ENCODE data around the gene AP4M1. TPM values are rescaled to one million over a fixed set of nuclear protein-coding genes. Genes with fewer than 3 reads are reported as not detected.
A peak's percentile ranks its signal among the peaks of the same experiment; 100 is the strongest.

The AP4M1 gene
- total RNA-seq, 1 donor from 2014 or later, result 12.5 TPM

DNA sequence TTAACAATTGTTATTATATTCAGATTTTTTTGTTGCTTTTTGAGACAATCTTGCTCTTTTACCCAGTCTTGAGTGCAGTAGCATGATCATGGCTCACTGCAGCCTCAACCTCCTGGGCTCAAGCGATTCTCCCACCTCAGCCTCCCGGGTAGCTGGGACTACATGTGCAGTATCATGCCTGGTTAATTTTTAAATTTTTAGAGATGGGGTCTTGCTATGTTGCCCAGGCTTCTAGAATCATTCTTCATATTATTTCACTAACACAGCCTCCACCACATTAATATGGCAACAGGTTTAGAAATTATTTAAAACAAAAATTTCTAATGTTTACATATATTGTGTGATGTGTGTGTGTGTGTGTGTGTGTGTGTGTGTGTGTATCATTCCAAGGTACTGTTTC is 45.8 kb downstream of the AP4M1 start:
- no peak for DNase-seq
- no peak overlapping the region for H3K4me3 Mint-ChIP-seq
- POLR2A ChIA-PET, result interaction anchor here (0.6 to 3.2 kb wide), 7 partner anchors 9 to 738 kb away, joined by 3 to 31 read pairs (median 13); partner anchors contain the start of genes BUD31, GPC2, MBLAC1 and PDAP1
- H3K4me1 Mint-ChIP-seq, result peaks cover 35% of the 10 kb centered on the region
- intact Hi-C loops (cut with micrococcal nuclease), result no loop called here
- H3K27me3 Mint-ChIP-seq, result no peaks in the 10 kb centered on the region
- ATAC-seq (ENCODE audit: low read depth), result no peak
- CTCF ChIA-PET, result interaction anchor here (1.1 to 1.2 kb wide), 2 partner anchors 14 to 18 kb away, joined by 3 read pairs; no protein-coding TSS in a partner anchor
- no peak overlapping the region for H3K27ac Mint-ChIP-seq
- peaks cover 18% of the 10 kb centered on the region for H3K36me3 Mint-ChIP-seq (ENCODE audit: low read depth)
- H3K9me3 Mint-ChIP-seq, result no peaks in the 10 kb centered on the region
- TF ChIP-seq CTCF (IDR thresholded peaks at IDR 0.05), result no peak

- no peak for TF ChIP-seq CTCF (IDR thresholded peaks at IDR 0.05)
- Mint-ChIP-seq H3K36me3 (ENCODE audit: low read depth) (peaks cover 26% of the 10 kb centered on the region), H3K4me3 (peak overlapping the region; percentile 100), H3K9me3 (no peaks in the 10 kb centered on the region), H3K27ac (peak overlapping the region; percentile 99), H3K27me3 (no peaks in the 10 kb centered on the region), H3K4me1 (peaks cover 43% of the 10 kb centered on the region)
- no peak for DNase-seq
- ATAC-seq (ENCODE audit: low read depth), result peak; percentile 0
- intact Hi-C loops (cut with micrococcal nuclease), result loop anchor here (1.0 to 2.0 kb wide), 8 partner anchors 10 to 281 kb away; partner anchors contain the start of genes GPC2, MEPCE, STAG3 and TRAPPC14
- CTCF ChIA-PET, result interaction anchor here (1.0 to 1.3 kb wide), 5 partner anchors 15 to 52 kb away, joined by 3 to 5 read pairs (median 4); no protein-coding TSS in a partner anchor
- POLR2A ChIA-PET, result interaction anchor here (0.6 to 3.2 kb wide), 37 partner anchors 8 to 1126 kb away, joined by 3 to 57 read pairs (median 5); partner anchors contain the start of genes AP4M1, BUD31, FBXO24 and GAL3ST4
Observed at GRCh38 chr7:100148225-100148558, 46.7 kb downstream of the AP4M1 start.

GRCh38 chr7:100148559-100149328 is 47.3 kb downstream of the AP4M1 start, which contains the start of gene LAMTOR4:
LAMTOR4 (plus strand) TSS chr7:100148918; CDS start chr7:100148973, 55 bp downstream.
- ATAC-seq (ENCODE audit: low read depth), result peak; percentile 98

DNA sequence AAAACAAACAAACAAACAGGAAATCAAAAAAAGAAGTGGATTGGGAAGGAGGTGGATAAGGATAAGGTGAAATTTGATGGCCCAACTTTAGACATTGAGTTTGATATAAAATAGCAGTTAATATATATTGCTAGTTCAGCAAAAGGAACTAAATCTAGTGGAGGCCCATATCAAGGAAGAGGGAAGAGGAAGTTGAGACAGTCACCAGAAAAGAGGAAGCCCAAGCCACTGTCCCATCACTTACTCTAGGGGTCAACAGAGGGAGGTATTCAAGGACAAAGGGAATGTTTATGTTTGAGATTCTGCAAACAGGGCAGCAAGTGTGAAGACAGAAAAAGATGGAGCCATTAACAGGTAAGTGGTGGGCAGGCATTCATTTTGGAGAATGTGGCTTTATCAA is 51.0 kb downstream of the AP4M1 start:
- ATAC-seq (ENCODE audit: low read depth) (no peak), DNase-seq (no peak)
- POLR2A ChIA-PET, result interaction anchor here (0.7 kb wide), 2 partner anchors 50 to 52 kb away, joined by 3 to 7 read pairs; no protein-coding TSS in a partner anchor
- CTCF ChIA-PET, result interaction anchor here (1.0 kb wide), 1 partner anchor 193 kb away, joined by 3 read pairs; no protein-coding TSS in a partner anchor
- Mint-ChIP-seq H3K36me3 (ENCODE audit: low read depth) (peaks cover 59% of the 10 kb centered on the region), H3K9me3 (no peaks in the 10 kb centered on the region), H3K4me3 (peak overlapping the region; percentile 5), H3K27me3 (no peaks in the 10 kb centered on the region), H3K4me1 (peaks cover 71% of the 10 kb centered on the region), H3K27ac (peak overlapping the region; percentile 72)
- intact Hi-C loops (cut with micrococcal nuclease), result no loop called here
- no peak for TF ChIP-seq CTCF (IDR thresholded peaks at IDR 0.05)

More at GRCh38 chr7:100148559-100149328, 47.3 kb downstream of the AP4M1 start, which contains the start of gene LAMTOR4:
- Mint-ChIP-seq H3K9me3 (no peaks in the 10 kb centered on the region), H3K36me3 (ENCODE audit: low read depth) (peaks cover 31% of the 10 kb centered on the region), H3K27me3 (no peaks in the 10 kb centered on the region), H3K27ac (peak within 1 kb of the TSS; percentile 99), H3K4me1 (peaks cover 46% of the 10 kb centered on the region), H3K4me3 (peak within 1 kb of the TSS; percentile 100)
- TF ChIP-seq CTCF (IDR thresholded peaks at IDR 0.05), result no peak
- peak; percentile 86 for DNase-seq
- POLR2A ChIA-PET, result interaction anchor here (0.6 to 3.2 kb wide), 40 partner anchors 8 to 740 kb away, joined by 3 to 57 read pairs (median 5); partner anchors contain the start of genes AP4M1, BUD31, FBXO24 and GAL3ST4
- intact Hi-C loops (cut with micrococcal nuclease), result loop anchor here (1.0 to 2.0 kb wide), 8 partner anchors 10 to 280 kb away; partner anchors contain the start of genes GPC2, MEPCE, STAG3 and TRAPPC14
- CTCF ChIA-PET, result interaction anchor here (0.6 to 1.3 kb wide), 5 partner anchors 16 to 103 kb away, joined by 3 to 5 read pairs (median 4); no protein-coding TSS in a partner anchor

All from activated B cell treated with CpG ODN at 0.5 μM for 24 hours (primary cell).